Lower leg skin (tissue), 4 donors: Measurements from ENCODE around the gene GPSM1. TPM values are rescaled to one million over a fixed set of nuclear protein-coding genes. Genes with fewer than 3 reads are reported as not detected.
A peak's percentile ranks its signal among the peaks of the same experiment; 100 is the strongest.

Experiments used
- DNase-seq, 2 donors: peaks; one replicate each; pipeline ENCODE4 v3.0.0-alpha.2; 2019; ENCODE audit warnings: low spot score in 2 of 2
- H3K4me3 ChIP-seq: fragments of 200-600 bp; sonication (generic); 2 replicates; pipeline ENCODE4 v1.5.1; 2017; ENCODE audit warnings: mild to moderate bottlenecking, low read depth; ENCODE audit not compliant: poor library complexity, severe bottlenecking
- CTCF ChIP-seq, 3 donors: fragments of 450-650 bp; IDR thresholded peaks; one replicate each; pipeline ENCODE4 v1.5.1; 2016; ENCODE audit warnings: antibody characterized with exemption in 3 of 3, mild to moderate bottlenecking in 3 of 3, moderate library complexity in 2 of 3
- POLR2A ChIP-seq, 2 donors: fragments of 450-650 bp; IDR thresholded peaks; one replicate each; pipeline ENCODE4 v1.6.1; 2016 to 2017; ENCODE audit warnings: antibody characterized with exemption in 2 of 2, mild to moderate bottlenecking in 1 of 2, moderate library complexity in 1 of 2
- WGBS, 2 donors: methylation state at CpG; one replicate each; pipeline ENCODE4 v1.1.5; 2018; 5-methylcytosine and 5-hydroxymethylcytosine counted together
- intact Hi-C: fragments of 100-400 bp; cut with DNase I; formaldehyde crosslinking; loops from one replicate; pipeline ENCODE4 v1.15.0; 2023; ENCODE audit warnings: low total_unique reads
- total RNA-seq, 4 donors: library from RNA; depleted of rRNA; stranded (reverse); fragments of >200 nt; gene quantifications; one replicate each; pipeline ENCODE4 v1.1.0, GENCODE V29; 2016

Gene GPSM1
- total RNA-seq, 4 donors from 2014 or later = 21.0 to 37.1 (median 28.1) TPM

- TF ChIP-seq CTCF (IDR thresholded peaks at IDR 0.05) (no peak), POLR2A (IDR thresholded peaks at IDR 0.05) (no peak)
- 81 to 83% methylated on average over 14 to 16 of the region's 16 CpGs for WGBS, 2 donors
- no peak for DNase-seq
- intact Hi-C loops = no loop called here
- no peak overlapping the region for H3K4me3 ChIP-seq
These were observed 46.6 kb upstream of the GPSM1 start for GRCh38 chr9:136280535-136281315.

GRCh38 chr9:136281421-136282271 is 45.7 kb upstream of the GPSM1 start:
- no peak overlapping the region for H3K4me3 ChIP-seq
- no peak for DNase-seq
- intact Hi-C loops = no loop called here
- 85 to 87% methylated on average over 34 to 39 of the region's 39 CpGs for WGBS, 2 donors
- TF ChIP-seq POLR2A (IDR thresholded peaks at IDR 0.05) (no peak), CTCF (IDR thresholded peaks at IDR 0.05) (no peak)

- no peak for DNase-seq
- intact Hi-C loops = no loop called here
- 48 to 50% methylated on average over 9 to 12 of the region's 14 CpGs for WGBS, 2 donors
- H3K4me3 ChIP-seq = no peak overlapping the region
- TF ChIP-seq CTCF (IDR thresholded peaks at IDR 0.05) (no peak), POLR2A (IDR thresholded peaks at IDR 0.05) (no peak)
These were observed 45.0 kb upstream of the GPSM1 start for GRCh38 chr9:136282272-136282861.

- intact Hi-C loops = no loop called here
- H3K4me3 ChIP-seq = no peak overlapping the region
- WGBS, 2 donors = 13 to 17% methylated on average over 30 to 31 of the region's 32 CpGs
- TF ChIP-seq CTCF (IDR thresholded peaks at IDR 0.05) = no peak
- TF ChIP-seq POLR2A (IDR thresholded peaks at IDR 0.05) = no peak
- peak; percentile 68 to 95 for DNase-seq
These were observed 43.8 kb upstream of the GPSM1 start for GRCh38 chr9:136283291-136284235.

- intact Hi-C loops = no loop called here
- WGBS, 2 donors = 74 to 76% methylated on average over 10 to 16 of the region's 22 CpGs
- DNase-seq = no peak
These were observed 43.0 kb upstream of the GPSM1 start for GRCh38 chr9:136284311-136284710.

More at GRCh38 chr9:136284311-136284710, 43.0 kb upstream of the GPSM1 start:
- no peak overlapping the region for H3K4me3 ChIP-seq
- TF ChIP-seq CTCF (IDR thresholded peaks at IDR 0.05) = no peak
- TF ChIP-seq POLR2A (IDR thresholded peaks at IDR 0.05) = no peak
